Central memory CD8-positive, alpha-beta T cell (primary cell): ENCODE results near the gene KDM1A.

ENCODE experiments used
- ATAC-seq: fragments of 150-1000 bp; cut with Tn5 transposase; replicated peaks from 2 replicates; pipeline ENCODE4 v1.10.0; 2022; ENCODE audit warnings: mild to moderate bottlenecking, moderate FRiP score, moderate number of reproducible peaks; ENCODE audit not compliant: poor library complexity, severe bottlenecking; ENCODE audit errors: extremely low read depth
- DNase-seq, 2 donors: peaks; one replicate each; pipeline ENCODE4 v3.0.0; 2021; ENCODE audit warnings: low spot score in 2 of 2
- H3K27ac Mint-ChIP-seq: one replicate; pipeline ENCODE4 v1.8.0; 2022; ENCODE audit warnings: low read depth, mild to moderate bottlenecking, moderate library complexity, mixed read lengths
- H3K27me3 Mint-ChIP-seq: one replicate; pipeline ENCODE4 v1.8.0; 2022; ENCODE audit warnings: mixed read lengths
- H3K36me3 Mint-ChIP-seq: one replicate; pipeline ENCODE4 v1.8.0; 2022; ENCODE audit warnings: mild to moderate bottlenecking, moderate library complexity, mixed read lengths; ENCODE audit not compliant: insufficient read depth
- H3K4me1 Mint-ChIP-seq: one replicate; pipeline ENCODE4 v1.8.0; 2022; ENCODE audit warnings: mixed read lengths
- H3K4me3 Mint-ChIP-seq: one replicate; pipeline ENCODE4 v1.8.0; 2022; ENCODE audit warnings: mild to moderate bottlenecking, moderate library complexity, mixed read lengths
- H3K9me3 Mint-ChIP-seq: one replicate; pipeline ENCODE4 v1.8.0; 2022; ENCODE audit warnings: mixed read lengths

KDM1A gene

GRCh38 chr1:23020706-23021405 lies 1.6 kb downstream of the KDM1A start:
- Mint-ChIP-seq H3K36me3 (peaks cover 8% of the 10 kb centered on the region), H3K27ac (peak overlapping the region; percentile 1), H3K27me3 (no peaks in the 10 kb centered on the region), H3K4me3 (peak overlapping the region; percentile 96), H3K4me1 (peaks cover 56% of the 10 kb centered on the region), H3K9me3 (peaks cover 6% of the 10 kb centered on the region)
- ATAC-seq (no peak), DNase-seq (no peak)

- Mint-ChIP-seq H3K4me3 (no peak overlapping the region), H3K4me1 (peaks cover 63% of the 10 kb centered on the region), H3K9me3 (peaks cover 6% of the 10 kb centered on the region), H3K27ac (no peak overlapping the region), H3K36me3 (peaks cover 8% of the 10 kb centered on the region), H3K27me3 (no peaks in the 10 kb centered on the region)
- no peak for DNase-seq
- no peak for ATAC-seq
These were observed 2.6 kb downstream of the KDM1A start for GRCh38 chr1:23021834-23022233.

DNA sequence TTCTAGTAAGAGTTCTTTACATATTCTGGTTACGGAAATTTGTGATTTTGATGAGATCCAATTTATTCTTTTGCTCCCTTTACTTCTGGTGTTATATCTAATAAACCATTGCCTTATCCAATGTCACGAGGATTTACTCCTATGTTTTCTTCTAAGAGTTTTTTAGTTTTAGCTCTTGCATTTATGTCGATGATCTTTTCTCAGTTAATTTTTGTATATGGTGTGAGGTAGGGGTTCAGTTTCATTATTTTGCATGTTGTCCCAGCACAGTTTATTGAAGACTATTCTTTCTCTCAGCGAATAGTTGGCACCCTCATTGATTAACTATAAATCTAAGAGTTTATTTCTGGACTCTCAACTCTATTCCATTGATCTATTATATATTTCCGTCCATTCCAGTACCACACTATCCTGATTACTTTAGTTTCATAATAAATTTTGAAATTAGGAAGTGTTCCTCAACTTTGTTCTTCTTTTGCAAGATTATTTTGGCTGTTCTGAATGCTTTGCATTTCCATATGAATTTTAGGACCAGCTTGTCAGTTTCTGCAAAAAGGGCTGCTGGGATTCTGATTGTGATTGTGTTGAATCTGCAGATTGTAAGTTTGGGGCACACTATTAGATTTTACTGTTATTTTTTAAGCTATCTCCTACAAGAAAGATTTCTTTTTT lies 4.0 kb downstream of the KDM1A start:
- Mint-ChIP-seq H3K4me3 (no peak overlapping the region), H3K27ac (no peak overlapping the region), H3K27me3 (no peaks in the 10 kb centered on the region), H3K36me3 (peaks cover 8% of the 10 kb centered on the region), H3K4me1 (peaks cover 64% of the 10 kb centered on the region), H3K9me3 (peaks cover 6% of the 10 kb centered on the region)
- DNase-seq (no peak), ATAC-seq (no peak)

GRCh38 chr1:23026568-23026967 lies 7.3 kb downstream of the KDM1A start:
- Mint-ChIP-seq H3K27ac (no peak overlapping the region), H3K4me1 (peaks cover 60% of the 10 kb centered on the region), H3K4me3 (no peak overlapping the region), H3K36me3 (peaks cover 2% of the 10 kb centered on the region), H3K9me3 (peaks cover 6% of the 10 kb centered on the region), H3K27me3 (no peaks in the 10 kb centered on the region)
- DNase-seq (no peak), ATAC-seq (no peak)

DNA sequence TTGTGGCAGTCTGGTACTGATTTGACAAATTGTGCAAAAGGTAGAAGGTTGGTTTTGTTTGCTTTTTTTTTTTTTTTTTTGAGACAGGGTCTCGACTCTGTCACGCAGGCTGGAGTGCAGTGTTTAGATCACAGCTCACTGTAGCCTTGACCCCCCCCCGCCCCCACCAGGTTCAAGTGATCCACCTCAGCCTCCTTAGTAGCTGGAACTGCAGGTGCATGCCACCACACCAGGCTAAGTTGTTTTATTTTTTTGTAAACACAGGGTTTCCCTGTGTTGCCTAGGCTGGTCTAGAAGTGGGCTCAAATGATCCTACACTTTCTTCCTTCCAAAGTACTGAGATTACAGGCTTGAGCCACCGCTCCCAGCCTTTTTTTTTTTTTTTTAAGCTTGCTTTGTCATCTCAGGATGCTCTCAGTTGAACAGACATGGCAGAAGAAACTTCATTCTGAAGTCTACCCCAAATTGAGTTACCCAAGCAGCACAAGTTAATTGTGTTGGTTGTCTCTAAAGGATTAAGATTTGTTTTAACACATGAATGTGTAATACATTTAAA lies 8.2 kb downstream of the KDM1A start:
- no peak overlapping the region for H3K4me3 Mint-ChIP-seq
- DNase-seq (no peak), ATAC-seq (no peak)
- peaks cover 6% of the 10 kb centered on the region for H3K9me3 Mint-ChIP-seq
- no peaks in the 10 kb centered on the region for H3K27me3 Mint-ChIP-seq
- H3K36me3 Mint-ChIP-seq = peaks cover 2% of the 10 kb centered on the region
- H3K4me1 Mint-ChIP-seq = peaks cover 56% of the 10 kb centered on the region
- H3K27ac Mint-ChIP-seq = no peak overlapping the region

DNA sequence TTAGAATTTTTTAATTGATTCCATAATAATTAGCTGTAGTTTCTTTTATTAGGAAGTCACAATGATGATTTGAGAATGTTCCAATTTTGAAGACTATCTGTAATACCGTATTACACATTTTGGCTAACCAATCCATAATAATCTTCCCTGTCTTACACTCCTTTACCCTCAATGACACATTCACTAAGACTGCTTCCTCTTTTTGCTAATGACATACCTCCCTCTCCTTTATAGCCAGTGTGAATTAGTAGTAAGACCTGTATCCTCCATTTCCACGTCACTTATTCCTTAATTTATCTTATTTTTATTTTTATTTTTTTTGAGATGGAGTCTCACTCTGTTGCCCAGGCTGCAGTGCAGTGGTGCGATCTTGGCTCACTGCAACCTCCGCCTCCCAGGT lies 10.1 kb downstream of the KDM1A start:
- Mint-ChIP-seq H3K4me3 (no peak overlapping the region), H3K36me3 (peaks cover 2% of the 10 kb centered on the region), H3K27me3 (no peaks in the 10 kb centered on the region), H3K27ac (no peak overlapping the region), H3K9me3 (no peaks in the 10 kb centered on the region), H3K4me1 (peaks cover 41% of the 10 kb centered on the region)
- ATAC-seq (no peak), DNase-seq (no peak)

- no peak overlapping the region for H3K4me3 Mint-ChIP-seq
- DNase-seq = no peak
- no peak overlapping the region for H3K27ac Mint-ChIP-seq
- no peaks in the 10 kb centered on the region for H3K9me3 Mint-ChIP-seq
- no peak for ATAC-seq
- H3K36me3 Mint-ChIP-seq = peaks cover 4% of the 10 kb centered on the region
- H3K4me1 Mint-ChIP-seq = peaks cover 25% of the 10 kb centered on the region
- H3K27me3 Mint-ChIP-seq = no peaks in the 10 kb centered on the region
These were observed 16.7 kb downstream of the KDM1A start for GRCh38 chr1:23035823-23036452.

GRCh38 chr1:23037081-23037740 lies 17.9 kb downstream of the KDM1A start:
- Mint-ChIP-seq H3K27me3 (no peaks in the 10 kb centered on the region), H3K4me1 (peaks cover 20% of the 10 kb centered on the region), H3K36me3 (peaks cover 2% of the 10 kb centered on the region), H3K27ac (no peak overlapping the region), H3K4me3 (no peak overlapping the region), H3K9me3 (no peaks in the 10 kb centered on the region)
- no peak for DNase-seq
- ATAC-seq = no peak

- ATAC-seq = no peak
- no peak for DNase-seq
- Mint-ChIP-seq H3K36me3 (peaks cover 2% of the 10 kb centered on the region), H3K9me3 (no peaks in the 10 kb centered on the region), H3K27me3 (no peaks in the 10 kb centered on the region), H3K4me1 (peaks cover 20% of the 10 kb centered on the region), H3K27ac (no peak overlapping the region), H3K4me3 (no peak overlapping the region)
These were observed 20.1 kb downstream of the KDM1A start for GRCh38 chr1:23039308-23039826.

DNA sequence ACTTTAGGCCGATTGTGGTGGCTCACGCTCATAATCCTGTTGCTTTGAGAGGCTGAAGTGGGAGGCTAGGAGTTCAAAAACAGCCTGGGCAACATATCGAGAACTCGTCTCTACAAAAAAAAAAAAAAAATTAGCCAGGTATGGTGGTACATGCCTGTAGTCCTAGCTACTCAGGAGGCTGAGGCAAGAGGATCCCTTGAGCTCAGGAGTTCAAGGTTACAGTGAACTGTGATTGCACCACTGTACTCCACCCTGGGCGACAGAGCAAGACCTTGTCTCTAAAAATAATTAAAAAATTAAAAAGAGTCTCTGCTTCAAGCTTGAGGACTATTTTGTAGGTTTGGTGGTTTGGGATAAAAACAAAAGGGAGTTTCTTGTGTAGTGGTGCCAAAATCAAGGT lies 21.2 kb downstream of the KDM1A start:
- Mint-ChIP-seq H3K4me3 (no peak overlapping the region), H3K9me3 (no peaks in the 10 kb centered on the region), H3K27me3 (no peaks in the 10 kb centered on the region), H3K27ac (no peak overlapping the region), H3K36me3 (peaks cover 2% of the 10 kb centered on the region), H3K4me1 (peaks cover 22% of the 10 kb centered on the region)
- DNase-seq = no peak
- ATAC-seq = no peak

GRCh38 chr1:23044035-23044434 lies 24.8 kb downstream of the KDM1A start:
- Mint-ChIP-seq H3K27ac (no peak overlapping the region), H3K9me3 (no peaks in the 10 kb centered on the region), H3K27me3 (no peaks in the 10 kb centered on the region), H3K4me3 (no peak overlapping the region), H3K36me3 (peaks cover 2% of the 10 kb centered on the region), H3K4me1 (peaks cover 20% of the 10 kb centered on the region)
- DNase-seq (no peak), ATAC-seq (no peak)

DNA sequence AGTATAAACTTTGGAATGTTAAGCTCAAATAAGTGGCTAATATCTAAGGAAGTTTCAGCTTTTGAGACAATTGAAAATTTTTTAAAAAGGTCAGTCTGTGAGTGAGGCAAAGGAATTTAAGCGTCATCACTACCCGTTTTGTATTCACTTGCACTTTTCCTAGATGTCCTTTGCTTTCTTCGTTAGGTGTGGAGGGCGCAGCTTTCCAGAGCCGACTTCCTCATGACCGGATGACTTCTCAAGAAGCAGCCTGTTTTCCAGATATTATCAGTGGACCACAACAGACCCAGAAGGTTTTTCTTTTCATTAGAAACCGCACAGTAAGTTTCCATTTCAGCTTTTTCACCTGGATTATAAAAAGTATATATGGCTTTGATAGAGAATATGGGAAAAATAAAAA lies 30.9 kb downstream of the KDM1A start:
- no peaks in the 10 kb centered on the region for H3K9me3 Mint-ChIP-seq
- H3K27ac Mint-ChIP-seq = no peak overlapping the region
- ATAC-seq (no peak), DNase-seq (no peak)
- peaks cover 24% of the 10 kb centered on the region for H3K36me3 Mint-ChIP-seq
- H3K4me3 Mint-ChIP-seq = no peak overlapping the region
- peaks cover 9% of the 10 kb centered on the region for H3K4me1 Mint-ChIP-seq
- no peaks in the 10 kb centered on the region for H3K27me3 Mint-ChIP-seq
